Measurements from ENCODE around the gene IL22RA1. TPM values are rescaled to one million over a fixed set of nuclear protein-coding genes. Genes with fewer than 3 reads are reported as not detected.

The IL22RA1 gene
- 0.83 TPM for total RNA-seq
- long read RNA-seq: 0 reads

- no peak within 1 kb of the TSS for H3K27ac ChIP-seq
- DNase-seq: no peak
- peak; percentile 53 to 74 for ATAC-seq
Measured at GRCh38 chr1:24142546-24143534, at the start of gene IL22RA1. TSS of gene IL22RA1 (minus strand) at chr1:24143140. CDS start at chr1:24143082, 58 bp downstream.

GRCh38 chr1:24191860-24192259, 48.9 kb upstream of the IL22RA1 start:
- Histone ChIP-seq H3K36me3 (no peaks in the 10 kb centered on the region), H3K9me3 (no peaks in the 10 kb centered on the region), H3K4me1 (peaks cover 40% of the 10 kb centered on the region), H3K27me3 (ENCODE audit: low read depth) (peaks cover 11% of the 10 kb centered on the region), H3K4me3 (no peak overlapping the region), H3K27ac (no peak overlapping the region)
- TF ChIP-seq CTCF (IDR thresholded peaks at IDR 0.05): no peak
- no peak for DNase-seq
- ATAC-seq: peak; percentile 51 to 73
- intact Hi-C loops (cut with DNase I): no loop called here

More at GRCh38 chr1:24142546-24143534, at the start of gene IL22RA1:
- Histone ChIP-seq H3K9me3 (no peaks in the 10 kb centered on the region), H3K4me1 (no peaks in the 10 kb centered on the region), H3K27me3 (ENCODE audit: low read depth) (no peaks in the 10 kb centered on the region), H3K36me3 (no peaks in the 10 kb centered on the region), H3K4me3 (peak within 1 kb of the TSS; percentile 55)
- intact Hi-C loops (cut with DNase I): no loop called here
- TF ChIP-seq CTCF (IDR thresholded peaks at IDR 0.05): no peak

GRCh38 chr1:24190983-24191461, 48.1 kb upstream of the IL22RA1 start:
- Histone ChIP-seq H3K9me3 (no peaks in the 10 kb centered on the region), H3K4me3 (no peak overlapping the region), H3K36me3 (no peaks in the 10 kb centered on the region), H3K4me1 (peaks cover 43% of the 10 kb centered on the region), H3K27me3 (ENCODE audit: low read depth) (peaks cover 13% of the 10 kb centered on the region), H3K27ac (peak overlapping the region; percentile 28)
- DNase-seq (no peak), ATAC-seq (no peak)
- TF ChIP-seq CTCF (IDR thresholded peaks at IDR 0.05): no peak
- intact Hi-C loops (cut with DNase I): no loop called here

- H3K36me3 ChIP-seq: no peaks in the 10 kb centered on the region
- peak overlapping the region; percentile 8 for H3K27ac ChIP-seq
- H3K4me1 ChIP-seq: peaks cover 43% of the 10 kb centered on the region
- no peak for TF ChIP-seq CTCF (IDR thresholded peaks at IDR 0.05)
- ATAC-seq (peak in 1 of 2 donors; percentile 12), DNase-seq (peak; percentile 59)
- H3K27me3 ChIP-seq (ENCODE audit: low read depth): peaks cover 13% of the 10 kb centered on the region
- no peak overlapping the region for H3K4me3 ChIP-seq
- intact Hi-C loops (cut with DNase I): no loop called here
- no peaks in the 10 kb centered on the region for H3K9me3 ChIP-seq
Measured at GRCh38 chr1:24189528-24189927, 46.6 kb upstream of the IL22RA1 start.

- H3K27ac ChIP-seq: peak within 1 kb of the TSS; percentile 79
- TF ChIP-seq CTCF (IDR thresholded peaks at IDR 0.05): no peak
Measured at GRCh38 chr1:24186993-24187790, 44.3 kb upstream of the IL22RA1 start, which contains the start of gene IFNLR1. TSS of gene IFNLR1 (minus strand) at chr1:24187289. CDS start at chr1:24187248, 41 bp downstream.

More at GRCh38 chr1:24186993-24187790, 44.3 kb upstream of the IL22RA1 start, which contains the start of gene IFNLR1:
- H3K4me3 ChIP-seq: peak within 1 kb of the TSS; percentile 66
- intact Hi-C loops (cut with DNase I): no loop called here
- ATAC-seq (peak; percentile 89 to 93), DNase-seq (peak; percentile 83)
- H3K36me3 ChIP-seq: no peaks in the 10 kb centered on the region
- H3K4me1 ChIP-seq: peaks cover 33% of the 10 kb centered on the region
- H3K9me3 ChIP-seq: no peaks in the 10 kb centered on the region
- peaks cover 13% of the 10 kb centered on the region for H3K27me3 ChIP-seq (ENCODE audit: low read depth)

Measured in lower lobe of right lung (tissue), 2 donors.